Urinary bladder (tissue), 4 donors: Measurements from ENCODE around the gene RBMS1. TPM values are rescaled to one million over a fixed set of nuclear protein-coding genes. Genes with fewer than 3 reads are reported as not detected.
A peak's percentile ranks its signal among the peaks of the same experiment; 100 is the strongest.
"Not testable (repeated sequence)": the region's sequence is repeated elsewhere in the genome, so short reads cannot be mapped to it uniquely, and the experiment has no call there.

Source experiments
- DNase-seq: peaks from one replicate; pipeline ENCODE4 v3.0.0-alpha.2; 2015; ENCODE audit errors: extremely low spot score
- H3K27ac ChIP-seq: one replicate; pipeline ENCODE4 v1.5.1; 2013; ENCODE audit warnings: low read depth, mild to moderate bottlenecking, moderate library complexity
- H3K36me3 ChIP-seq: one replicate; pipeline ENCODE4 v1.6.1; 2013; ENCODE audit warnings: mild to moderate bottlenecking, moderate library complexity; ENCODE audit not compliant: insufficient read depth
- H3K4me1 ChIP-seq: one replicate; pipeline ENCODE4 v1.6.1; 2013; ENCODE audit warnings: mild to moderate bottlenecking, moderate library complexity; ENCODE audit not compliant: insufficient read depth
- H3K4me3 ChIP-seq: one replicate; pipeline ENCODE4 v1.5.1; 2013; ENCODE audit warnings: low read depth, low read length
- WGBS: extraction: QIAGEN DNeasy Blood & Tissue Kit; methylation state at CpG from one replicate; pipeline ENCODE4 v1.1.7; 2013; 5-methylcytosine and 5-hydroxymethylcytosine counted together
- polyA plus RNA-seq: library from polyadenylated mRNA; stranded (reverse); fragments of 200-250 nt; gene quantifications from one replicate; pipeline ENCODE4 v1.2.3, GENCODE V29; 2013
- total RNA-seq: library from RNA; depleted of rRNA; stranded (reverse); fragments of >200 nt; gene quantifications from one replicate; pipeline ENCODE4 v1.2.3, GENCODE V29; 2014
- donor health status: healthy with polysubstance abuse.
- donor health status: healthy.

RBMS1 gene
- total and polyA plus RNA-seq, 2 donors, result 41.7 to 182 TPM

GRCh38 chr2:160429248-160430000, 64.2 kb downstream of the RBMS1 start:
- Histone ChIP-seq H3K4me3 (no peak overlapping the region), H3K4me1 (peaks cover 1% of the 10 kb centered on the region), H3K27ac (no peak overlapping the region), H3K36me3 (no peaks in the 10 kb centered on the region)
- DNase-seq, result no peak
- WGBS, result 32% methylated on average over 1 of the region's 1 CpG

GRCh38 chr2:160428405-160428763, 65.2 kb downstream of the RBMS1 start:
- no peak overlapping the region for H3K4me3 ChIP-seq
- no peaks in the 10 kb centered on the region for H3K36me3 ChIP-seq
- DNase-seq, result no peak
- H3K27ac ChIP-seq, result peak overlapping the region; percentile 73
- H3K4me1 ChIP-seq, result peaks cover 1% of the 10 kb centered on the region
- 58% methylated on average over 4 of the region's 4 CpGs for WGBS

DNA sequence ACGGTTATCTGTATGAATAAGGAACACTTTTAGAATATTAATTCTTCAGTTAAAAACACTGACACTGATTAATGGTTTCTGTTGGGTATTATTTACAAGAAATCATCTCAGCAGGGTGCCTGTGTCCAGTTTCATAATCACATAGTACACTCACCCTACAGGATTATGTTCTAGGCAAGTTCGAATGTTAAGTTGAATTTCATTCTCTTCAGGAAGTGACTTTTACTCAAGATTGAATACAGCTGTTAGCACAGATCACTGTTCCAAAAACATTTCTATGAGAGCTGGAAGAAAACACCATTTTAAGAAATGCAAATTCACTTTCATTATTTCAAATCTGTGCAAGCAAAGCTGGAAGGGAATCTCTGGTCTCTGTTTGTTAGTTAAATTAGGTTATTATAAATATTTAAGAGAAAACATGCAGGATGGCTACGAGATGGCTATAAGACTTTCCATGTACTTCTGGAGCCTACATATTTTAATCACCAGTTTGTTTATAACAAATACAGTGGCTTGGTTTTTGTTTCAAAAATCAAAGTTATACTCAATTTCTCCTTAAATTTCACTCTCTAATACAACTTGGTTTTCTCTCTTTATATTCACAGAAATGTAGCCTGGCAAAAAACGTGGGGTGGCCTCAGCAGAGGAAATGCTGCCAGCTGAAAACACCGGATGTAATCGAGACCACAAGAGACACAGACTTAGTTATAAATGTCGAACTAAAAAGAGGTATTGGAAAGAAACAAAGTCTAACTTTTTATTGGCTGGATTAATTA, 65.8 kb downstream of the RBMS1 start:
- Histone ChIP-seq H3K36me3 (no peaks in the 10 kb centered on the region), H3K4me3 (no peak overlapping the region), H3K4me1 (peaks cover 1% of the 10 kb centered on the region), H3K27ac (no peak overlapping the region)
- no peak for DNase-seq
- WGBS, result 26% methylated on average over 7 of the region's 7 CpGs

DNA sequence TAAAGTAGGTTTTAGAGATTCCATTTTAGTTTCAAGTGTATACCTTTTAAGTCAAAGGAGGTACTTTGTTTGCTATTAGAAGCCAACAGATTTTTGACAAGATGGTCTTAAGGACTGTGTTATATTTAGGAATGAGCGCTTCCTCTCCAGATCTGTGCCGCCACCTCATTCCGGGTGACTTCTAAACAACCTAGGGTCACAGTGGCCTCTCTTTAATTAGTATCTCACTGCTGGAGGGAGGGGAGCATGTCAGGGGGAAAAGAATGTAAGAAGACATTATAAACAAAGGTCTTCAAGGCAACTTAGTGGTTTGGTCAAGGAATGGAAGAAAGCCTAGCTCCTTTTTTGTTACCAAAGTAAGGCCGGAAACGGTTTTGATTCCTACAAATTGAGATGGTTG, 67.0 kb downstream of the RBMS1 start:
- no peak for DNase-seq
- 92% methylated on average over 5 of the region's 5 CpGs for WGBS
- no peaks in the 10 kb centered on the region for H3K4me1 ChIP-seq
- H3K36me3 ChIP-seq, result no peaks in the 10 kb centered on the region
- no peak overlapping the region for H3K27ac ChIP-seq
- H3K4me3 ChIP-seq, result no peak overlapping the region

DNA sequence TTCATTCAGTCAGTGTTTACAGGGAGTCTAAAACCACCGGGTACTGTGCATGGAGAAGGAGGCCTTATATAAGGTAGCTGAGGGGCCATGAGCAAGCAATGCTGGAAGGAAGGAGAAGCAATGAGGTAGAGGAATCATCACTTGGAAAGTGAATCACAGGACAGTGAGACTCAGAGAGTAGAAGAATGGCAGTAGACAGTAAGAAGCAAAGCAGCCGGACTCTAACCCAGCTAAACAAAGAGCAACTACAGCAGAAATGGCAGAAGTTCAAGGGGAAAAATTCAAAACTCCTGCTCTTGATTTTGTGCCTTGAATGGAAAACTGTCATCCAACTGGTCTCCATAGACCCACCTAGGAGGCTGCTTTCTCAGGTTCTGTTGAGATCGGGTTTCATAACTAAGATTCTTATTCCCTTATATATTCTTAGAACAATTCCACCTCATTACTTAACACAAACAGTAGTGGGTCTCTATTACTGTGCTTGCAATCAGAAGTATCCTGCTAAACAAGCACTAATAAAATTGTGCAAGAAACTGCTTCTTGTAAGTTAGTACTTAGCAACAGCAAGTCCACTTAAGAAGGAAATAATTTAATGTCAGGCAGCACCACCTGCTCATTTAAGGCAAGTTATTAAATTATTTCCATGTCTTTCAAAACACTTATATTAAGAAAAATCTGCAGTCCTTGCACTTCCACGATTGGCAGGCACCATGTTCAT, 68.0 kb downstream of the RBMS1 start:
- WGBS, result 70% methylated on average over 4 of the region's 4 CpGs
- Histone ChIP-seq H3K4me3 (no peak overlapping the region), H3K27ac (no peak overlapping the region), H3K4me1 (no peaks in the 10 kb centered on the region), H3K36me3 (no peaks in the 10 kb centered on the region)
- no peak for DNase-seq

GRCh38 chr2:160423126-160423525, 70.5 kb downstream of the RBMS1 start:
- DNase-seq, result no peak
- H3K4me1 ChIP-seq, result no peaks in the 10 kb centered on the region
- 80% methylated on average over 4 of the region's 4 CpGs for WGBS

DNA sequence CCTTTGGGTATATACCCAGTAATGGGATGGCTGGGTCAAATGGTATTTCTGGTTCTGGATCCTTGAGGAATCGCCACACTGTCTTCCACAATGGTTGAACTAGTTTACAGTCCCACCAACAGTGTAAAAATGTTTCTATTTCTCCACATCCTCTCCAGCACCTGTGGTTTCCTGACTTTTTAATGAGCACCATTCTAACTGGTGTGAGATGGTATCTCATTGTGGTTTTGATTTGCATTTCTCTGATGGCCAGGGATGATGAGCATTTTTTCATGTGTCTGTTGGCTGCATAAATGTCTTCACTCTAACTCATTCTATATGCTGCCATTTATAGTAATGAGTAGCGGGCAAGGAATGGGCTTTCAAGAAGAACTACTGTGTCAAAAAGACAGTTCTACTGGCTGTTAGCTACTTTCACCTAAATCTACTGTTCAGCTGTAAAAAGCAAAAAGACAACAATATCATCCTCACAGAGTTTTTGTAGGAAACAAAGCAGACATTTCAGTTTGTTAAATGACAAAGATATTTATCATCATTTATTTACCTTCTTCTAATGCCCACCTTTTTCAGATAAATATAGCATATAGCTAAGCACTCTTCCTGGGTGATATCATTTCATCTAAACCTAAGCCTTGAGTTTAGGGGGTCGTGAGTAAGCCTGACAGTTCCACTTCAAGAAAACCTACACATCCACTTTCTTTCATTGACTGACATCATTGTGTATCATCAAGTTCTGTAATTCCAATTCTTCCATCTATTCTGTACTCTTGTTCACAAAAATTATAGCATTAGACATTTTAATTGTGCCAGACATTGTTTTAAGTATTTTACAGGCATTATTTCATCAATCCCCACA, 71.7 kb downstream of the RBMS1 start:
- not testable (repeated sequence) for H3K27ac ChIP-seq, H3K4me1 ChIP-seq, DNase-seq, H3K36me3 ChIP-seq, H3K4me3 ChIP-seq
- WGBS, result 94% methylated on average over 3 of the region's 3 CpGs

More at GRCh38 chr2:160423126-160423525, 70.5 kb downstream of the RBMS1 start:
- H3K27ac ChIP-seq, result no peak overlapping the region
- no peak overlapping the region for H3K4me3 ChIP-seq
- H3K36me3 ChIP-seq, result no peaks in the 10 kb centered on the region

GRCh38 chr2:160420711-160421110, 72.9 kb downstream of the RBMS1 start:
- DNase-seq, result no peak
- H3K4me1 ChIP-seq, result peaks cover 1% of the 10 kb centered on the region
- no peak overlapping the region for H3K4me3 ChIP-seq
- 94% methylated on average over 4 of the region's 4 CpGs for WGBS
- H3K27ac ChIP-seq, result no peak overlapping the region
- H3K36me3 ChIP-seq, result no peaks in the 10 kb centered on the region

DNA sequence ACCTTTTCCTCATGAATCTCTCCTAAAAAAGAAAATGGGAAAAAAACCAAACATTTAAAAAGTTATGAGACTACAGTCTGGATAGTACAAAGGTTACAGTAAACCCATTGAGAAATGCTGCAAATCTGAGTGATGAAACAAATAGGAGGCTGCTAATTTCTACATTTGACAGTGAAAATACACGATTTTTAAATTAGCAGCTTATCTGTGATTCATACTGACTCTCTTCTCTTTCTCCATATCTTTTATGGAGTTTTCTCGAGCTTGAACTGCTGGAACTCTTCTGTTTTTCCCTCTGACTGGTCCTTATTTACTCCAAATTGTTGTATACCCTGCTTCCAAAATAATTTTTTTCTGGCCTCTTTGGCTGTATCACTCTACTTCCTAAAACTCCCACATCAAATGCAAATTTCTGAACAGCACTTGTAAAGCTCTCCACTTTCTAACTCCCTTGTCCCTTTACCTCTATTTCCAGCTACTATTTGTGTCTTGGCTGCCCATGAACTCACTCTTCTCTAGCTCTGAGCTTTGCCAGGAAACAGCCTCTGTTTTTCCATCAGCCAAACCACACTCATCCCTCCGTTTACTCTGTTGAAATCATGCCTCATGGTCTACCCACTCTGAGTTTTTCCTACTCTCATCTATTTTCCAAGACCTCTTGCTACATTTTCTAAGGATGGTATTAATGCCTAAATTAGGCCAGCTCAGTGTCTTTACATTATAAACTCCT, 73.7 kb downstream of the RBMS1 start:
- Histone ChIP-seq H3K4me3 (no peak overlapping the region), H3K36me3 (no peaks in the 10 kb centered on the region), H3K27ac (no peak overlapping the region), H3K4me1 (peaks cover 1% of the 10 kb centered on the region)
- WGBS, result 46% methylated on average over 3 of the region's 3 CpGs
- no peak for DNase-seq

GRCh38 chr2:160418853-160419252, 74.8 kb downstream of the RBMS1 start:
- Histone ChIP-seq H3K4me1 (peaks cover 1% of the 10 kb centered on the region), H3K27ac (no peak overlapping the region), H3K36me3 (no peaks in the 10 kb centered on the region), H3K4me3 (no peak overlapping the region)
- whole genome bisulfite sequencing, result 71% methylated on average over 1 of the region's 1 CpG
- DNase-seq, result no peak

DNA sequence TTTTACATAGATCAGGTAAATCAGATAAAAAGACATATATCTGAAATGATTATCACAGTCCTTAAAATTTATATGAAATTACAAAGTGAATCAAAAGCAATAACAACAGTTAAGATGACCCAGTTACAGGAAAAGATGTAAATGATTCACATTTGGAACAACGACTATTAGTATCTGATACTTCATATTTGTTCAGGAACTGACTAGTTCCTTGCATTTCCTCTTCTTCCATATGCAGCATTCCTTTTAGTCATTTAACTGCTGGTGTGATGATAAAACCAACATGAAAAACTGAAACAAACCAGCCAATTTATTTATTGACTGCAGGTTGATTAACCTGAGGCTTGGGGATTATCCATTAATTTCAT, 75.2 kb downstream of the RBMS1 start:
- DNase-seq, result no peak
- Histone ChIP-seq H3K4me1 (peaks cover 1% of the 10 kb centered on the region), H3K36me3 (no peaks in the 10 kb centered on the region), H3K4me3 (no peak overlapping the region), H3K27ac (peak overlapping the region; percentile 10)
- WGBS, result 33% methylated on average over 1 of the region's 1 CpG

DNA sequence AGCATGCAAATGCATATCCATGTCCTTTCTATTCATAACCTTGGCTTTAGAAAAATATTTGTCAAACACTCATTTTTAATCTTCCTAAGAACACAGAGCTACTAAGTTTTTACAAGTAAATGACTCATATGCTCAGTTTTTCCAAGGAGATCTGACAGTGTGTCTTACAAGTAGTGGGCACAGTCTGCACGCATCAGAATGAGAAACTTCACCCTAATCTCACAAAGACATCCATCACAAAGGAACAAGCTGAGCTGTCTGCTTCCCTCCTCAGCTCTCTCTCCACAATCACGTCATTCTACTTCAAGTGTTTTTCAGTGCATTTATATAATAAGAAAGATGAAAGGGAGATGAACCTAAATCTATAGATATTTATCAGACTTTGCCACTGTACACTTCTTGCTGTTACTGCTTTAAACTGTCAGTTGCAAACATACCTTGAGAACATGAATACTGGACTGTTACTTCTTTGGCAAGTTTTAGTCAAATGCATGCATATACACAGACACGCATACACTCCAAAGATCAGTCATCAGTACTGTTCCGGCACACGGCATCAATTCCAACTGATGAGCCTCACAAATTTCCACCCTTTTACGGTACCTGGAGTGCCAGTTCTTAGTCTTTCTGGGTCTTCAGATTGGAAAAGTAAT, 75.7 kb downstream of the RBMS1 start:
- WGBS, result 68% methylated on average over 6 of the region's 6 CpGs
- no peak overlapping the region for H3K4me3 ChIP-seq
- DNase-seq, result no peak
- peaks cover 1% of the 10 kb centered on the region for H3K4me1 ChIP-seq
- H3K36me3 ChIP-seq, result no peaks in the 10 kb centered on the region
- peak overlapping the region; percentile 10 for H3K27ac ChIP-seq
